Neural progenitor cell (in vitro differentiated cells): ENCODE measurements around the gene RBMXL2. TPM values are rescaled to one million over a fixed set of nuclear protein-coding genes. Genes with fewer than 3 reads are reported as not detected.

Experiments
- DNase-seq: peaks from one replicate; pipeline ENCODE4 v3.0.0-alpha.2; 2016; ENCODE audit warnings: low spot score
- H2AFZ ChIP-seq: fragments of 200-600 bp; sonication (generic); replicated peaks from 2 replicates; pipeline ENCODE4 v1.6.1; 2016; ENCODE audit warnings: antibody characterized with exemption
- H3F3A ChIP-seq: fragments of 200-600 bp; sonication (generic); 2 replicates; pipeline ENCODE4 v1.6.1; 2016; ENCODE audit warnings: antibody characterized with exemption, low read depth
- H3K27ac ChIP-seq: fragments of 200-600 bp; sonication (generic); 2 replicates; pipeline ENCODE4 v1.5.1; 2016; ENCODE audit warnings: mild to moderate bottlenecking
- H3K27me3 ChIP-seq: fragments of 200-600 bp; sonication (generic); 2 replicates; pipeline ENCODE4 v1.6.1; 2016; ENCODE audit warnings: mild to moderate bottlenecking, moderate library complexity
- H3K36me3 ChIP-seq: fragments of 200-600 bp; sonication (generic); 2 replicates; pipeline ENCODE4 v1.5.1; 2016
- H3K4me1 ChIP-seq: fragments of 200-600 bp; sonication (generic); 2 replicates; pipeline ENCODE4 v1.6.1; 2016; ENCODE audit warnings: mixed run types
- H3K4me2 ChIP-seq: fragments of 200-600 bp; sonication (generic); 2 replicates; pipeline ENCODE4 v1.6.1; 2016
- H3K4me3 ChIP-seq: fragments of 200-600 bp; sonication (generic); 2 replicates; pipeline ENCODE4 v1.5.1; 2016
- H3K79me2 ChIP-seq: fragments of 200-600 bp; sonication (generic); 2 replicates; pipeline ENCODE4 v1.6.1; 2016; ENCODE audit warnings: low read depth
- H3K9ac ChIP-seq: fragments of 200-600 bp; sonication (generic); 2 replicates; pipeline ENCODE4 v1.6.1; 2016
- H3K9me3 ChIP-seq: fragments of 200-600 bp; sonication (generic); 2 replicates; pipeline ENCODE4 v1.5.1; 2016; ENCODE audit warnings: low read depth
- H4K20me1 ChIP-seq: fragments of 200-600 bp; sonication (generic); 2 replicates; pipeline ENCODE4 v1.6.1; 2016; ENCODE audit warnings: low read depth
- H3K27ac Mint-ChIP-seq: 3 replicates; pipeline ENCODE4 v1.8.0; 2021; ENCODE audit warnings: mixed read lengths
- H3K27me3 Mint-ChIP-seq: 2 replicates; pipeline ENCODE4 v1.8.0; 2022; ENCODE audit warnings: low read depth, mild to moderate bottlenecking, inconsistent platforms, moderate library complexity, mixed read lengths; ENCODE audit not compliant: insufficient read depth
- H3K36me3 Mint-ChIP-seq: 3 replicates; pipeline ENCODE4 v1.8.0; 2021; ENCODE audit warnings: mixed read lengths
- H3K4me1 Mint-ChIP-seq: 3 replicates; pipeline ENCODE4 v1.8.0; 2021; ENCODE audit warnings: mixed read lengths
- H3K4me3 Mint-ChIP-seq: 3 replicates; pipeline ENCODE4 v1.8.0; 2021; ENCODE audit warnings: mild to moderate bottlenecking, moderate library complexity, mixed read lengths
- H3K9me3 Mint-ChIP-seq: 3 replicates; pipeline ENCODE4 v1.8.0; 2020; ENCODE audit warnings: mixed read lengths
- EZH2 ChIP-seq: fragments of 200-600 bp; sonication (generic); IDR thresholded peaks from 2 replicates; pipeline ENCODE4 v1.6.1; 2017; ENCODE audit warnings: antibody characterized with exemption, mild to moderate bottlenecking, moderate library complexity
- EZH2phosphoT487 ChIP-seq: fragments of 200-600 bp; sonication (generic); IDR thresholded peaks from 2 replicates; pipeline ENCODE4 v1.6.1; 2017; ENCODE audit warnings: antibody characterized with exemption
- total RNA-seq: library from RNA; depleted of rRNA; stranded (reverse); fragments of >200 nt; gene quantifications from 2 replicates; pipeline ENCODE4 v1.2.3, GENCODE V29; 2015; ENCODE audit warnings: low replicate concordance
- TF ChIP-seq, protein P1 (sequence below): fragments of 200-600 bp; sonication (generic); IDR thresholded peaks from 2 replicates; pipeline ENCODE4 v1.5.1; 2017; ENCODE audit warnings: antibody characterized with exemption, mild to moderate bottlenecking

The RBMXL2 gene
- 0.19 TPM in 1 of 2 replicates, not detected in the other for total RNA-seq

DNA sequence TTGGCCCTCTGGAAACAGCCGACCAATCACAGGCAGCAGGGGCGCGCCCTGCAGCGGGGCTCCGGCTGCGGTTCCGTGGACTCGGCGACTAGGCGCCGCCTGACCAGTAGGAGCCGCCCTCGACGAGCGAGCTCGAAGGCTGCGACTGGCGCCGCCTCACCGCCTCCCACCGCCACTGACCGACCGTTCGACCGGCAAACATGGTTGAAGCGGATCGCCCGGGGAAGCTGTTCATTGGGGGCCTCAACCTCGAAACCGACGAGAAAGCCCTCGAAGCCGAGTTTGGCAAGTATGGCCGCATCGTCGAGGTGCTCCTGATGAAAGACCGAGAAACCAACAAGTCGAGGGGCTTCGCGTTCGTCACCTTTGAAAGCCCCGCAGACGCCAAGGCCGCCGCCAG lies at the start of gene RBMXL2:
RBMXL2 (plus strand) TSS at position 78 of the 400 bp plus-strand sequence; CDS start at position 201, 123 bp downstream.
- no peak within 1 kb of the TSS for H3K27ac Mint-ChIP-seq
- Histone ChIP-seq H3K27me3 (peaks cover 6% of the 10 kb centered on the region), H2AFZ (no peak within 1 kb of the TSS), H3K27ac (no peak within 1 kb of the TSS), H3K9me3 (no peaks in the 10 kb centered on the region), H3K79me2 (no peaks in the 10 kb centered on the region), H4K20me1 (no peaks in the 10 kb centered on the region), H3K9ac (no peak within 1 kb of the TSS), H3K36me3 (no peaks in the 10 kb centered on the region), H3K4me3 (no peak within 1 kb of the TSS), H3K4me1 (no peaks in the 10 kb centered on the region), H3K4me2 (no peak within 1 kb of the TSS), H3F3A (no peaks in the 10 kb centered on the region)
- no peak for DNase-seq
- TF ChIP-seq EZH2 (no peak), EZH2phosphoT487 (no peak)
- TF ChIP-seq, protein P1, sequence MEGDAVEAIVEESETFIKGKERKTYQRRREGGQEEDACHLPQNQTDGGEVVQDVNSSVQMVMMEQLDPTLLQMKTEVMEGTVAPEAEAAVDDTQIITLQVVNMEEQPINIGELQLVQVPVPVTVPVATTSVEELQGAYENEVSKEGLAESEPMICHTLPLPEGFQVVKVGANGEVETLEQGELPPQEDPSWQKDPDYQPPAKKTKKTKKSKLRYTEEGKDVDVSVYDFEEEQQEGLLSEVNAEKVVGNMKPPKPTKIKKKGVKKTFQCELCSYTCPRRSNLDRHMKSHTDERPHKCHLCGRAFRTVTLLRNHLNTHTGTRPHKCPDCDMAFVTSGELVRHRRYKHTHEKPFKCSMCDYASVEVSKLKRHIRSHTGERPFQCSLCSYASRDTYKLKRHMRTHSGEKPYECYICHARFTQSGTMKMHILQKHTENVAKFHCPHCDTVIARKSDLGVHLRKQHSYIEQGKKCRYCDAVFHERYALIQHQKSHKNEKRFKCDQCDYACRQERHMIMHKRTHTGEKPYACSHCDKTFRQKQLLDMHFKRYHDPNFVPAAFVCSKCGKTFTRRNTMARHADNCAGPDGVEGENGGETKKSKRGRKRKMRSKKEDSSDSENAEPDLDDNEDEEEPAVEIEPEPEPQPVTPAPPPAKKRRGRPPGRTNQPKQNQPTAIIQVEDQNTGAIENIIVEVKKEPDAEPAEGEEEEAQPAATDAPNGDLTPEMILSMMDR = no peak
- H3K4me1 Mint-ChIP-seq = no peaks in the 10 kb centered on the region
- H3K36me3 Mint-ChIP-seq = no peaks in the 10 kb centered on the region
- peaks cover 6% of the 10 kb centered on the region for H3K27me3 Mint-ChIP-seq
- H3K9me3 Mint-ChIP-seq = peaks cover 8% of the 10 kb centered on the region
- no peak within 1 kb of the TSS for H3K4me3 Mint-ChIP-seq

DNA sequence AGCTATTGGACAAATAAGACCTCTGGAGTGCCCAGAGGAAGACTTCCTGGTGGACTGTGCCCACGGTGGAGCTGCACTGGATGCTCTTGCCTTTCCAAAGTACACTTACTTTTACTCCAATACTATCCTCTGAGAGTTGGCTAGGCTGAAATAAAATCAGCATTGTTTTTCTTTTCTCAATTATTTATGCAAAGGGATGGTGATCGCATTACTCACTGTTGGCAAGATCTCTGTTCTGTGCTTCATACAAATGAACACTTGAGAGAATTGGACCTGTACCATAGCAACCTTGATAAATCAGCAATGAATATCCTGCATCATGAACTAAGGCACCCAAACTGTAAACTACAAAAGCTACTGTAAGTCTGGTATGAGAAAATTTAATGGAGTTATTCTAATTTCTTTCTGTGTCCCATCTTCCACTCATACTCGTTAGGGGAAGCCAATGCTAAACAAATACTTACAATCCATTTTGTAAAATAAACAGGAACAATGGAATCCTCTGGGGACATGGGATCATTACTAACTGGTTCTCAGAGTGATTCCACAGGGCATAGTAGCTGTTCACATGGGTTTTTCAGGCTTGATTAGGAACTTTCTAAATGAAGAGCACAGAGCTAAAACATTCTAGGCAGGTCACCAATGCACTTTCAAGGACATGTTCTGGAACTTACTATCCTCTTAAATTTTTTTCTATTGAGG lies 42.2 kb upstream of the RBMXL2 start:
- no peaks in the 10 kb centered on the region for H3K36me3 ChIP-seq
- no peaks in the 10 kb centered on the region for H3K27me3 ChIP-seq
- H3K4me3 Mint-ChIP-seq = no peak overlapping the region
- no peaks in the 10 kb centered on the region for H3K9me3 ChIP-seq
- DNase-seq = no peak
- no peak overlapping the region for H3K27ac Mint-ChIP-seq
- no peaks in the 10 kb centered on the region for H3K4me1 ChIP-seq
- H3F3A ChIP-seq = no peaks in the 10 kb centered on the region
- no peaks in the 10 kb centered on the region for H3K4me1 Mint-ChIP-seq
- TF ChIP-seq EZH2phosphoT487 = no peak
- TF ChIP-seq, protein P1 = no peak
- no peak for TF ChIP-seq EZH2
- no peak overlapping the region for H3K9ac ChIP-seq
- H3K79me2 ChIP-seq = no peaks in the 10 kb centered on the region
- no peaks in the 10 kb centered on the region for H4K20me1 ChIP-seq
- H3K4me3 ChIP-seq = no peak overlapping the region
- no peak overlapping the region for H3K27ac ChIP-seq
- H3K4me2 ChIP-seq = no peak overlapping the region
- H2AFZ ChIP-seq = no peak overlapping the region
- no peaks in the 10 kb centered on the region for H3K36me3 Mint-ChIP-seq
- no peaks in the 10 kb centered on the region for H3K9me3 Mint-ChIP-seq
- H3K27me3 Mint-ChIP-seq = no peaks in the 10 kb centered on the region

- no peak overlapping the region for H3K27ac ChIP-seq
- no peaks in the 10 kb centered on the region for H3K9me3 ChIP-seq
- H3K9me3 Mint-ChIP-seq = no peaks in the 10 kb centered on the region
- H3K4me1 Mint-ChIP-seq = no peaks in the 10 kb centered on the region
- no peak for DNase-seq
- no peak overlapping the region for H3K27ac Mint-ChIP-seq
- no peaks in the 10 kb centered on the region for H3K4me1 ChIP-seq
- no peaks in the 10 kb centered on the region for H3K36me3 Mint-ChIP-seq
- no peaks in the 10 kb centered on the region for H4K20me1 ChIP-seq
- no peaks in the 10 kb centered on the region for H3K27me3 ChIP-seq
- no peak overlapping the region for H3K4me3 Mint-ChIP-seq
- no peaks in the 10 kb centered on the region for H3K79me2 ChIP-seq
- H3K9ac ChIP-seq = no peak overlapping the region
- H3F3A ChIP-seq = no peaks in the 10 kb centered on the region
- no peak overlapping the region for H3K4me3 ChIP-seq
- no peaks in the 10 kb centered on the region for H3K27me3 Mint-ChIP-seq
- H3K36me3 ChIP-seq = no peaks in the 10 kb centered on the region
- no peak overlapping the region for H3K4me2 ChIP-seq
- no peak overlapping the region for H2AFZ ChIP-seq
- TF ChIP-seq EZH2phosphoT487 = no peak
- TF ChIP-seq, protein P1 = no peak
- TF ChIP-seq EZH2 = no peak
Observed at GRCh38 chr11:7050191-7050590, 38.6 kb upstream of the RBMXL2 start.
